ENCODE measurements around the gene GPRASP1. TPM values are rescaled to one million over a fixed set of nuclear protein-coding genes. Genes with fewer than 3 reads are reported as not detected.
"Not testable (repeated sequence)": the region's sequence is repeated elsewhere in the genome, so short reads cannot be mapped to it uniquely, and the experiment has no call there.

The GPRASP1 gene
- total RNA-seq, 1 donor = 23.3 TPM

GRCh38 chrX:102672856-102673255 lies 21.6 kb downstream of the GPRASP1 start:
- Histone ChIP-seq H3K9me3 (ENCODE audit: low read depth, low read length) (no peaks in the 10 kb centered on the region), H3K4me1 (ENCODE audit: insufficient read depth, low read length) (no peaks in the 10 kb centered on the region), H3K4me3 (ENCODE audit: low read length) (no peak overlapping the region), H3K27me3 (ENCODE audit: insufficient read depth, low read length) (no peaks in the 10 kb centered on the region)

GRCh38 chrX:102677479-102677878 lies 26.2 kb downstream of the GPRASP1 start:
- H3K4me1 ChIP-seq (ENCODE audit: insufficient read depth, low read length); H3K27me3 ChIP-seq (ENCODE audit: insufficient read depth, low read length); H3K4me3 ChIP-seq (ENCODE audit: low read length); H3K9me3 ChIP-seq (ENCODE audit: low read depth, low read length): not testable (repeated sequence)

GRCh38 chrX:102684772-102685520 lies 33.7 kb downstream of the GPRASP1 start:
- H3K4me1 ChIP-seq (ENCODE audit: insufficient read depth, low read length) = no peaks in the 10 kb centered on the region
- H3K4me3 ChIP-seq (ENCODE audit: low read length) = no peak overlapping the region
- peaks cover 10% of the 10 kb centered on the region for H3K9me3 ChIP-seq (ENCODE audit: low read depth, low read length)
- H3K27me3 ChIP-seq (ENCODE audit: insufficient read depth, low read length) = no peaks in the 10 kb centered on the region

- Histone ChIP-seq H3K4me3 (ENCODE audit: low read length) (no peak overlapping the region), H3K9me3 (ENCODE audit: low read depth, low read length) (no peaks in the 10 kb centered on the region), H3K27me3 (ENCODE audit: insufficient read depth, low read length) (no peaks in the 10 kb centered on the region), H3K4me1 (ENCODE audit: insufficient read depth, low read length) (no peaks in the 10 kb centered on the region)
These were observed 43.5 kb downstream of the GPRASP1 start for GRCh38 chrX:102694749-102695148.

GRCh38 chrX:102696306-102696705 lies 45.0 kb downstream of the GPRASP1 start:
- no peaks in the 10 kb centered on the region for H3K9me3 ChIP-seq (ENCODE audit: low read depth, low read length)
- no peaks in the 10 kb centered on the region for H3K27me3 ChIP-seq (ENCODE audit: insufficient read depth, low read length)
- H3K4me1 ChIP-seq (ENCODE audit: insufficient read depth, low read length) = no peaks in the 10 kb centered on the region
- H3K4me3 ChIP-seq (ENCODE audit: low read length) = no peak overlapping the region

- Histone ChIP-seq H3K4me1 (ENCODE audit: insufficient read depth, low read length) (no peaks in the 10 kb centered on the region), H3K4me3 (ENCODE audit: low read length) (no peak overlapping the region), H3K27me3 (ENCODE audit: insufficient read depth, low read length) (no peaks in the 10 kb centered on the region), H3K9me3 (ENCODE audit: low read depth, low read length) (no peaks in the 10 kb centered on the region)
These were observed 46.2 kb downstream of the GPRASP1 start for GRCh38 chrX:102697494-102697893.

Other genes with a start within 250 kb of the GPRASP1 start
- gene NXF2B, start 211.5 kb upstream of the GPRASP1 start, total RNA-seq = not detected
- gene TCP11X2, start 179.7 kb upstream of the GPRASP1 start, total RNA-seq = not detected
- gene TMSB15A, start 134.7 kb upstream of the GPRASP1 start, total RNA-seq = 0.63 TPM
- 16.4 TPM for gene ARMCX5, start 52.0 kb upstream of the GPRASP1 start, total RNA-seq
- gene GPRASP2, start 61.0 kb downstream of the GPRASP1 start, total RNA-seq = 1.8 TPM
- gene GPRASP3, start 69.3 kb downstream of the GPRASP1 start, total RNA-seq = 0.73 TPM